K562 (cell line): ENCODE results near the gene CEP350. TPM values are rescaled to one million over a fixed set of nuclear protein-coding genes. Genes with fewer than 3 reads are reported as not detected.

Experiments
- ATAC-seq: fragments of 200-7000 bp; cut with Tn5 transposase; 3 replicates; pipeline ENCODE4 v1.9.1; 2020; ENCODE audit warnings: moderate library complexity
- BruUV-seq: library from RNA; stranded (reverse); fragments of 400-500 nt; replicated peaks from 2 replicates; lab custom pipeline; 2021; lab: Mats Ljungman, UMichigan
- CTCF ChIA-PET: fragments of 300-600 bp; formaldehyde crosslinking; extraction: SDS; loops from one replicate; lab custom pipeline; 2021; ENCODE audit warnings: low intra/inter-chr PET ratio; lab: Yijun Ruan, JAX
- POLR2A ChIA-PET: fragments of 300-600, 350-650 bp; sonication (Branson Sonifier 250); formaldehyde crosslinking; extraction: SDS; loops from one replicate; lab custom pipeline; 2021; ENCODE audit warnings: antibody characterized with exemption, inconsistent platforms; lab: Yijun Ruan, JAX
- DNase-seq, 4 experiments: peaks; one replicate each; pipeline versions ENCODE4 v3.0.0 to v3.0.0-alpha.2; 2011 to 2018; ENCODE audit warnings: low spot score in 3 of 4, mixed read lengths in 3 of 4; ENCODE audit errors: extremely low read depth in 1 of 4
- FAIRE-seq: peaks from 2 replicates; lab custom pipeline; 2011; peaks lifted over from hg19 to GRCh38; lab: Jason Lieb, UNC
- H2AFZ ChIP-seq: 2 replicates; pipeline ENCODE4 v1.6.0; 2011; ENCODE audit warnings: low read depth, low read length, control low read depth, inconsistent platforms
- H3K27ac ChIP-seq: fragments of 200-600 bp; 3 replicates; pipeline ENCODE4 v1.8.0; 2011; ENCODE audit warnings: low read depth, mild to moderate bottlenecking, control low read depth, inconsistent platforms, low read length, moderate library complexity, mixed read lengths; ENCODE audit errors: extremely low read depth
- H3K27me3 ChIP-seq, 2 experiments: fragments of 300-600 bp in 1 of 2; 2 replicates in 1 of 2; 3 replicates in 1 of 2; pipeline versions ENCODE4 v1.6.0 to v1.8.0; 2011; ENCODE audit warnings: inconsistent platforms in 2 of 2, low read length in 2 of 2, mild to moderate bottlenecking in 1 of 2, mixed read lengths in 1 of 2, moderate library complexity in 1 of 2; ENCODE audit not compliant: control insufficient read depth in 2 of 2, insufficient read depth in 2 of 2
- H3K36me3 ChIP-seq: fragments of 300-600 bp; 3 replicates; pipeline ENCODE4 v1.8.0; 2011; ENCODE audit warnings: mild to moderate bottlenecking, low read length, inconsistent platforms; ENCODE audit not compliant: control insufficient read depth, insufficient read depth
- H3K4me1 ChIP-seq, 2 experiments: fragments of 200-600 bp in 1 of 2; replicated peaks in 1 of 2; 2 replicates in 1 of 2; 3 replicates in 1 of 2; pipeline versions ENCODE4 v1.5.1 to v1.8.0; 2011; ENCODE audit warnings: inconsistent platforms in 2 of 2, low read length in 2 of 2, mild to moderate bottlenecking in 1 of 2, mixed read lengths in 1 of 2, moderate library complexity in 1 of 2; ENCODE audit not compliant: control insufficient read depth in 2 of 2, insufficient read depth in 2 of 2
- H3K4me2 ChIP-seq: 2 replicates; pipeline ENCODE4 v1.6.1; 2011; ENCODE audit warnings: low read length, control low read depth, inconsistent platforms, mixed read lengths; ENCODE audit not compliant: insufficient read depth
- H3K4me3 ChIP-seq: fragments of 200-600 bp; sonication (generic), shearing (Covaris generic); 2 replicates; pipeline ENCODE4 v1.5.1; 2016; ENCODE audit warnings: control low read depth, inconsistent platforms
- H3K79me2 ChIP-seq: fragments of 200-600 bp; 3 replicates; pipeline ENCODE4 v1.8.0; 2011; ENCODE audit warnings: low read length, inconsistent platforms; ENCODE audit not compliant: control insufficient read depth, insufficient read depth
- H3K9ac ChIP-seq, 2 experiments: 2 replicates each; pipeline versions ENCODE4 v1.6.0 to v1.6.1; 2011; ENCODE audit warnings: low read depth in 2 of 2, low read length in 2 of 2, control low read depth in 1 of 2, inconsistent platforms in 1 of 2, mild to moderate bottlenecking in 1 of 2, mixed read lengths in 1 of 2; ENCODE audit not compliant: insufficient read depth in 1 of 2
- H3K9me1 ChIP-seq: one replicate; pipeline ENCODE4 v1.6.0; 2011; ENCODE audit warnings: inconsistent platforms, mild to moderate bottlenecking, low read length, moderate library complexity; ENCODE audit not compliant: control insufficient read depth, insufficient read depth
- H3K9me3 ChIP-seq: replicated peaks from 2 replicates; pipeline ENCODE4 v1.5.1; 2011; ENCODE audit warnings: low read depth, low read length, inconsistent platforms; ENCODE audit not compliant: control insufficient read depth, insufficient read depth
- H4K20me1 ChIP-seq: replicated peaks from 2 replicates; pipeline ENCODE4 v1.6.1; 2011; ENCODE audit warnings: low read length, inconsistent platforms, mixed read lengths; ENCODE audit not compliant: control insufficient read depth, insufficient read depth
- MED1 ChIP-seq: sonication (generic); formaldehyde crosslinking; IDR thresholded peaks from 2 replicates; pipeline ENCODE4 v1.8.1; 2023; ENCODE audit warnings: missing genetic modification reagents, borderline replicate concordance
- RBM14 ChIP-seq: fragments of 200-400 bp; formaldehyde crosslinking; IDR thresholded peaks from 2 replicates; pipeline ENCODE4 v1.6.1; 2018; ENCODE audit warnings: low read depth, mild to moderate bottlenecking, low read length, moderate library complexity, borderline replicate concordance; ENCODE audit not compliant: insufficient read depth
- SMARCB1 ChIP-seq: IDR thresholded peaks from 2 replicates; pipeline ENCODE4 v1.6.1; 2011; ENCODE audit warnings: improper control_type of control experiment, low read depth; ENCODE audit not compliant: insufficient read length
- SRSF1 ChIP-seq: fragments of 200-400 bp; formaldehyde crosslinking; IDR thresholded peaks from 2 replicates; pipeline ENCODE4 v1.6.1; 2017; ENCODE audit warnings: mild to moderate bottlenecking, low read depth, low read length, moderate library complexity
- TSC22D4 ChIP-seq: fragments of 450-650 bp; IDR thresholded peaks from 2 replicates; pipeline ENCODE4 v1.6.1; 2016; ENCODE audit warnings: missing genetic modification characterization, missing biosample characterization, control low read depth
- WGBS: fragments of 100-300 bp; shearing (Covaris generic); methylation state at CpG from one replicate; pipeline ENCODE4 v1.1.6; 2016; ENCODE audit warnings: low coverage, mixed read lengths; ENCODE audit not compliant: insufficient coverage; ENCODE audit errors: missing lambda C conversion rate; 5-methylcytosine and 5-hydroxymethylcytosine counted together
- in situ Hi-C: fragments of 300-500 bp; cut with MboI; formaldehyde crosslinking; loops from 4 replicates; pipeline ENCODE4 v1.15.0; 2018; ENCODE audit warnings: inconsistent platforms, mixed read lengths
- intact Hi-C: fragments of 100-400 bp; cut with micrococcal nuclease; formaldehyde crosslinking; loops from 2 replicates; pipeline ENCODE4 v1.14.2; 2022
- polyA plus RNA-seq, 8 experiments: library from polyadenylated mRNA; depleted of rRNA in 4 of 8; stranded (reverse) in 5 of 8; unstranded in 3 of 8; fragments of >200 nt; fragmentation: Nextera tagmentation in 2 of 8; fragmentation: Illumina TruSeq in 1 of 8; extraction: Ambion mirVana in 2 of 8; extraction: Trizol in 1 of 8; gene quantifications; 2 replicates each; pipeline versions ENCODE4 v1.2.1 to v1.2.3, GENCODE V29; 2011 to 2014; ENCODE audit warnings: inconsistent platforms in 1 of 8, missing spikeins in 1 of 8
- total RNA-seq, 7 experiments: library from RNA; depleted of rRNA in 6 of 7; stranded (reverse); fragments of >200 nt in 6 of 7; fragmentation: Illumina TruSeq in 2 of 7; extraction: Trizol in 2 of 7; gene quantifications; 2 replicates each; pipeline versions ENCODE4 v1.2.1 to v1.2.3, GENCODE V29; 2011 to 2021; ENCODE audit warnings: low replicate concordance in 1 of 7
- TF ChIP-seq, protein P1 (sequence below), 3 experiments: fragments of 200-800 bp in 1 of 3; sonication (Bioruptor generic) in 1 of 3; sonication (generic) in 1 of 3; formaldehyde crosslinking in 1 of 3; IDR thresholded peaks; 2 replicates each; pipeline versions ENCODE4 v1.6.1 to v1.8.0; 2016 to 2022; ENCODE audit warnings: mild to moderate bottlenecking in 2 of 3, missing compliant biosample characterization in 2 of 3, missing genetic modification characterization in 2 of 3, missing genetic modification reagents in 1 of 3
- TF ChIP-seq, protein P2 (sequence below): fragments of 200-800 bp; sonication (Bioruptor generic); IDR thresholded peaks from 2 replicates; pipeline ENCODE4 v1.6.1; 2017; ENCODE audit warnings: missing genetic modification characterization, missing compliant biosample characterization

Gene CEP350
- total and polyA plus RNA-seq, 9 of the 15 experiments (the other 6 are each of a cell fraction or from before 2014, with no cell fraction given): 8.3 to 64.3 (median 28.0) TPM

DNA sequence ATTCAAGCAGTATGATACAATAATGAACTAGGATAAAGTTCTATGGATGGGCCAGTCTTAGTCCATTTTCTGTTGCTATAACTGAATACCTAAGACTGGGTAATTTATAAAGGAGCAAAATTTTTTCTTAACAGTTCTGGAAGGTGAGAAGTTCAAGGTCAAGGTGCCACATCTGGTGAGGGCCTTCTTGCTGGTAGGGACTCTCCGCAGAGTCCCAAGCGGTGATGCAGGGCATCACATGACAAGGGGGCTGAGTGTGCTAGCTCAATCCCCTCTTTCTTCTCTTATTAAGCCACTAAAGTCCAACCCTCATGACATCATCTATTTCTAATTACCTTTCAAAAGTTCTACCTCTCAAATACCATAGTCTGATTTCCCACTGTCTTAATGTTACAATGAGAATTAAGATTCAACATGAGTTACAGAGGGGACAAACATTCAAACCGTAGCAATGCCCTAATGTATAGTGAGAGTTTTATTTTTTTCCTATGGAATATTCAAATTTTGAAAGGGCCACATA is 107.9 kb downstream of the CEP350 start:
- Histone ChIP-seq H3K79me2 (no peaks in the 10 kb centered on the region), H3K36me3 (peaks cover 60% of the 10 kb centered on the region), H3K9me1 (peaks cover 3% of the 10 kb centered on the region), H3K4me2 (no peak overlapping the region), H3K4me1 (peaks cover 0 to 9% of the 10 kb centered on the region in 2 experiments; a peak in 2 of 5 replicates), H3K4me3 (no peak overlapping the region), H3K9me3 (no peaks in the 10 kb centered on the region), H4K20me1 (no peaks in the 10 kb centered on the region), H3K27ac (no peak overlapping the region), H2AFZ (no peak overlapping the region), H3K27me3 (no peaks in the 10 kb centered on the region), H3K9ac (no peak overlapping the region)
- no TSS peak for BruUV-seq
- in situ Hi-C loops: no loop called here
- no peak for TF ChIP-seq MED1 (CRISPR knock-in tag)
- no peak for TF ChIP-seq TSC22D4
- TF ChIP-seq SRSF1: no peak
- TF ChIP-seq, protein P1, sequence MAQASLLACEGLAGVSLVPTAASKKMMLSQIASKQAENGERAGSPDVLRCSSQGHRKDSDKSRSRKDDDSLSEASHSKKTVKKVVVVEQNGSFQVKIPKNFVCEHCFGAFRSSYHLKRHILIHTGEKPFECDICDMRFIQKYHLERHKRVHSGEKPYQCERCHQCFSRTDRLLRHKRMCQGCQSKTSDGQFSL (CRISPR knock-in tag; IDR thresholded peaks at IDR 0.05): no peak
- TF ChIP-seq, protein P1 (tag; IDR thresholded peaks at IDR 0.05): no peak
- no peak for TF ChIP-seq SMARCB1
- TF ChIP-seq, protein P2, sequence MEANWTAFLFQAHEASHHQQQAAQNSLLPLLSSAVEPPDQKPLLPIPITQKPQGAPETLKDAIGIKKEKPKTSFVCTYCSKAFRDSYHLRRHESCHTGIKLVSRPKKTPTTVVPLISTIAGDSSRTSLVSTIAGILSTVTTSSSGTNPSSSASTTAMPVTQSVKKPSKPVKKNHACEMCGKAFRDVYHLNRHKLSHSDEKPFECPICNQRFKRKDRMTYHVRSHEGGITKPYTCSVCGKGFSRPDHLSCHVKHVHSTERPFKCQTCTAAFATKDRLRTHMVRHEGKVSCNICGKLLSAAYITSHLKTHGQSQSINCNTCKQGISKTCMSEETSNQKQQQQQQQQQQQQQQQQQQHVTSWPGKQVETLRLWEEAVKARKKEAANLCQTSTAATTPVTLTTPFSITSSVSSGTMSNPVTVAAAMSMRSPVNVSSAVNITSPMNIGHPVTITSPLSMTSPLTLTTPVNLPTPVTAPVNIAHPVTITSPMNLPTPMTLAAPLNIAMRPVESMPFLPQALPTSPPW (CRISPR knock-in tag): no peak
- TF ChIP-seq RBM14: no peak
- FAIRE-seq (no peak), ATAC-seq (no peak), DNase-seq (no peak)
- intact Hi-C loops: no loop called here
- ChIA-PET CTCF (no interaction called here), POLR2A (interaction anchor here (1.0 kb wide), 1 partner anchor 9 kb away, joined by 4 read pairs; no protein-coding TSS in a partner anchor)
- WGBS: 88% methylated on average over 3 of the region's 3 CpGs
